Thyroid gland (tissue), 4 donors: ENCODE data around the gene ASAP2. TPM values are rescaled to one million over a fixed set of nuclear protein-coding genes. Genes with fewer than 3 reads are reported as not detected.

Experiments used
- DNase-seq, 2 donors: peaks; one replicate each; pipeline ENCODE4 v3.0.0-alpha.2; 2019
- H3K27ac ChIP-seq, 3 donors: fragments of 200-600 bp; sonication (generic); 1 replicate in 2 of 3; 2 replicates in 1 of 3; pipeline ENCODE4 v1.5.1; 2016 to 2019; ENCODE audit warnings: mild to moderate bottlenecking in 1 of 3, moderate library complexity in 1 of 3
- H3K27me3 ChIP-seq: fragments of 200-600 bp; sonication (generic); one replicate; pipeline ENCODE4 v1.5.1; 2019
- H3K36me3 ChIP-seq, 2 donors: fragments of 200-600 bp; sonication (generic); one replicate each; pipeline ENCODE4 v1.5.1; 2016 to 2019
- H3K4me1 ChIP-seq, 2 donors: fragments of 200-600 bp; sonication (generic); one replicate each; pipeline ENCODE4 v1.5.1; 2017 to 2019
- H3K4me3 ChIP-seq, 3 donors: fragments of 200-600 bp; sonication (generic); replicated peaks in 1 of 3; 1 replicate in 2 of 3; 2 replicates in 1 of 3; pipeline ENCODE4 v1.5.1; 2016; ENCODE audit warnings: mild to moderate bottlenecking in 1 of 3
- H3K9me3 ChIP-seq: fragments of 200-600 bp; sonication (generic); one replicate; pipeline ENCODE4 v1.5.1; 2017
- POLR2A ChIP-seq, 2 donors: fragments of 450-650 bp; IDR thresholded peaks; one replicate each; pipeline ENCODE4 v1.6.1; 2017; ENCODE audit warnings: antibody characterized with exemption in 2 of 2, mild to moderate bottlenecking in 2 of 2, moderate library complexity in 1 of 2
- WGBS, 2 donors: methylation state at CpG; one replicate each; pipeline ENCODE4 v1.1.5; 2017; 5-methylcytosine and 5-hydroxymethylcytosine counted together
- intact Hi-C: fragments of 100-400 bp; cut with DNase I; formaldehyde crosslinking; loops from one replicate; pipeline ENCODE4 v1.15.1; 2023
- total RNA-seq, 4 donors: library from RNA; depleted of rRNA; stranded (reverse); fragments of >200 nt; gene quantifications; one replicate each; pipeline ENCODE4 v1.2.3, GENCODE V29; 2016
- TF ChIP-seq, protein P1 (sequence below), 6 experiments: fragments of 200-600 bp in 3 of 6; fragments of 450-650 bp in 3 of 6; sonication (generic) in 3 of 6; IDR thresholded peaks; one replicate each; pipeline ENCODE4 v1.5.1; 2016 to 2019; ENCODE audit warnings: antibody characterized with exemption in 6 of 6, mild to moderate bottlenecking in 2 of 6, inconsistent platforms in 1 of 6, moderate library complexity in 1 of 6

ASAP2 gene
- total RNA-seq, 4 donors from 2014 or later: 40.3 to 55.3 (median 47.3) TPM

DNA sequence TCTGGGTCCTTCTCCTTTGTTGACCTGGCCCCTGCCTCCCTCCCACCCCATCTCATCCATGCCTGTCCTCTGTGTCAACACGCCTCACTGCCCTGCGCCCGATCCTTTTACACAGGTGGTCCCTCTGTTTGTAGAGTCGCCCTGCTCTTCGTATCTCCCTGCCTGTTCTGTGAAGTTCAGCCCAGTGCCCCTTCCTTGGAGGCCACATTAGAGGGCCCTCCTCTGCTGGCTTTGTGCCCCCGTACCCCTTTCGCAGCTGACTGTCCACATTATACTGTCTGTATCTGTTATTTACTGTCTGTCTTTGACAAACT, 25.5 kb downstream of the ASAP2 start:
- H3K4me1 ChIP-seq: peaks cover 65 to 95% of the 10 kb centered on the region in 2 donors
- H3K9me3 ChIP-seq: no peaks in the 10 kb centered on the region
- intact Hi-C loops: no loop called here
- DNase-seq: no peak
- 76 to 86% methylated on average over 7 of the region's 7 CpGs for WGBS, 2 donors
- TF ChIP-seq, protein P1, sequence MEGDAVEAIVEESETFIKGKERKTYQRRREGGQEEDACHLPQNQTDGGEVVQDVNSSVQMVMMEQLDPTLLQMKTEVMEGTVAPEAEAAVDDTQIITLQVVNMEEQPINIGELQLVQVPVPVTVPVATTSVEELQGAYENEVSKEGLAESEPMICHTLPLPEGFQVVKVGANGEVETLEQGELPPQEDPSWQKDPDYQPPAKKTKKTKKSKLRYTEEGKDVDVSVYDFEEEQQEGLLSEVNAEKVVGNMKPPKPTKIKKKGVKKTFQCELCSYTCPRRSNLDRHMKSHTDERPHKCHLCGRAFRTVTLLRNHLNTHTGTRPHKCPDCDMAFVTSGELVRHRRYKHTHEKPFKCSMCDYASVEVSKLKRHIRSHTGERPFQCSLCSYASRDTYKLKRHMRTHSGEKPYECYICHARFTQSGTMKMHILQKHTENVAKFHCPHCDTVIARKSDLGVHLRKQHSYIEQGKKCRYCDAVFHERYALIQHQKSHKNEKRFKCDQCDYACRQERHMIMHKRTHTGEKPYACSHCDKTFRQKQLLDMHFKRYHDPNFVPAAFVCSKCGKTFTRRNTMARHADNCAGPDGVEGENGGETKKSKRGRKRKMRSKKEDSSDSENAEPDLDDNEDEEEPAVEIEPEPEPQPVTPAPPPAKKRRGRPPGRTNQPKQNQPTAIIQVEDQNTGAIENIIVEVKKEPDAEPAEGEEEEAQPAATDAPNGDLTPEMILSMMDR (IDR thresholded peaks at IDR 0.05): no peak
- no peak for TF ChIP-seq POLR2A (IDR thresholded peaks at IDR 0.05)
- H3K27ac ChIP-seq: peak overlapping the region; percentile 38 to 57 (median 52)
- no peak overlapping the region for H3K4me3 ChIP-seq
- H3K27me3 ChIP-seq: no peaks in the 10 kb centered on the region
- H3K36me3 ChIP-seq: no peaks in the 10 kb centered on the region

DNA sequence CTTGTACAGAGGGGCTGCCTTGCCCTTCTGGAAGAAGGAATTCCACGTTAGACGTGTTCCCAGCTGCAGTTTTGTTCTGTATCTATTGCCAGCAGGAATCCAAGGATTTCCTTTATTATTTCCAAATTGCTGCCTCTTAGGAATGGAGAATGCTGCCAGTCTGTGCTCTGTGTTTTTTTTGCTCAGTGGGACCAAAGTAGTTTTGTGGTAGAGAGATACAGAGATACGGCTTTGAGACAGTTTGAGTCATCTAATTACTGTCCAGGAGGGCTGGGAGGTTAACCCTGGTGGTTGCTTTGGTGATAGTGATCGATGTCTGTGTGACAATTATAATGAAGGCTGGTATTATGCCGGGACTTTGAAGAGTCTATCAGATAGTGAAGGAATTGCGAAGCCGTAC, 26.3 kb downstream of the ASAP2 start:
- Histone ChIP-seq H3K9me3 (no peaks in the 10 kb centered on the region), H3K36me3 (no peaks in the 10 kb centered on the region), H3K27ac (peak overlapping the region; percentile 38 to 57 (median 52)), H3K27me3 (no peaks in the 10 kb centered on the region), H3K4me3 (no peak overlapping the region), H3K4me1 (peaks cover 72 to 96% of the 10 kb centered on the region in 2 donors)
- intact Hi-C loops: no loop called here
- no peak for DNase-seq
- TF ChIP-seq POLR2A (IDR thresholded peaks at IDR 0.05): no peak
- TF ChIP-seq, protein P1 (IDR thresholded peaks at IDR 0.05): no peak
- WGBS, 2 donors: 39 to 45% methylated on average over 7 of the region's 7 CpGs

DNA sequence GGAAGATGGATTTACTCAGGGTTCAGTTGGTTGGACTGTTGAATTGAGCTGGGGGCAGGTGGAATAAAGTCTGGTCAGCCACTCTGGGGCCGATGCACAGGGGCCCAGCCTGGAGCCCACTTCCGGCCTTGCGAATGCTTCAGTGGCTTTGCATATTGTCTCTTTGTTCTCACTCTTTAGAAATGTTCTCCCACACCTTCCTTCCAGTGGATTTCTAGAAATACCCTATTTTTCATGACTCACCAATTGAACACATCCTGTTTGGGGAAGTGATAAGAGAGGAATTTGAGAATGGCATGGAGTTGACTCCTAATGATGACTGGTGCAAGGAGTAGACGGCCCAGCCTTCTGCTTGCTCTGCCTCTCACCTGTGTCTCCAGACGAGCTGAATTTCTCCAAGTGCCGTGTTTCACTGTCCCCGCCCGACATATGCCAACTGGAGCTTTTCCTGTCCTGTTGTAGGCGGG, 28.1 kb downstream of the ASAP2 start:
- Histone ChIP-seq H3K27ac (peak overlapping the region; percentile 46 to 83 (median 81)), H3K4me3 (no peak overlapping the region), H3K9me3 (no peaks in the 10 kb centered on the region), H3K27me3 (no peaks in the 10 kb centered on the region), H3K4me1 (peaks cover 90 to 98% of the 10 kb centered on the region in 2 donors), H3K36me3 (no peaks in the 10 kb centered on the region)
- WGBS, 2 donors: 64 to 73% methylated on average over 8 to 9 of the region's 9 CpGs
- no peak for DNase-seq
- TF ChIP-seq POLR2A (IDR thresholded peaks at IDR 0.05): no peak
- TF ChIP-seq, protein P1 (IDR thresholded peaks at IDR 0.05): no peak
- intact Hi-C loops: no loop called here

DNA sequence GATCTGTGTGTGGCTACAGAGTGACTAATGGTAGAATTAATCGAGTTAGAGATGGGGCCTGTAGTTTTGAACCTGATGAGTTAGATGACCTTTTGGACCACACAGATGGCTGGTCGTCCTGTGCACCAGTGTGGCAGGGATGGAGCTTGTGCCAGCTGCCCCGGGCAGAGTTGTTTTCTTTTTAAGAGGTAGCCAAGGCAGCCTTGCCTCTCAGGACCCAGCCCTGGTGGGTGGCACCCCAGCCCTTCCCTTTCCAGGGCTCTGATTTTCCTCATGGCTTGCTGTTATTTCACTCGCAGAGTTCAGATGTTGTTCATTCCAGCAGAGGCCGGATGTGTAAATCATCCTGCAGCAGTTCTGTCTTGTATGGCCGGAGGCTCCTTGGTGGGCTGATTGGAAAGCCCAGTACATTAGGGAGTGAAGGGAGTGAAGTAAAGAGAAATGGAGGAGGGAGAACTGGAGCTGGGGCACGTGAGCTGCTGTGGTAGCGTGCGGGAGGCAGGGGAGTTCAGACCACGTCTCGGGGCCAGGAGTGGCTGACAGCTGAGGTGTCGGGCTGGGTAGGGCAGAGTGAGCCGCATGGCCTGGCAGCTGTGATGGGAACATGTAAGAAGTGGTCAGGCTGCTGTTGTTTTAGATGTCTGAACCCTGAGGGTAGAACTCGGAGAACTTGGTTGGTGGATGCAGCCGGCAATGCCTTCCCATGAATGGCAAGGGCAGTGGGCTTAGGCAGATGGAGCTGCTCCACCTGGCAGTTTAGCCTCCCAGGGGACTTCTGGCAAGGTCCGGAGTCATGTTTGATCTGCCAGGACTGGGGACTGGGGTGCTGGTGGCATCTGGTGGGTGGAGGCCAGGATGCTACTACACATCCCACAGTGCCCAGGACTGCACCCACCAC, 28.8 kb downstream of the ASAP2 start:
- Histone ChIP-seq H3K9me3 (no peaks in the 10 kb centered on the region), H3K27ac (peak overlapping the region; percentile 65 to 83 (median 81)), H3K36me3 (no peaks in the 10 kb centered on the region), H3K4me1 (peaks cover 90 to 96% of the 10 kb centered on the region in 2 donors), H3K4me3 (no peak overlapping the region), H3K27me3 (no peaks in the 10 kb centered on the region)
- TF ChIP-seq, protein P1 (IDR thresholded peaks at IDR 0.05): no peak
- TF ChIP-seq POLR2A (IDR thresholded peaks at IDR 0.05): no peak
- intact Hi-C loops: no loop called here
- DNase-seq: peak; percentile 21 to 41
- WGBS, 2 donors: 60 to 62% methylated on average over 13 to 15 of the region's 16 CpGs

DNA sequence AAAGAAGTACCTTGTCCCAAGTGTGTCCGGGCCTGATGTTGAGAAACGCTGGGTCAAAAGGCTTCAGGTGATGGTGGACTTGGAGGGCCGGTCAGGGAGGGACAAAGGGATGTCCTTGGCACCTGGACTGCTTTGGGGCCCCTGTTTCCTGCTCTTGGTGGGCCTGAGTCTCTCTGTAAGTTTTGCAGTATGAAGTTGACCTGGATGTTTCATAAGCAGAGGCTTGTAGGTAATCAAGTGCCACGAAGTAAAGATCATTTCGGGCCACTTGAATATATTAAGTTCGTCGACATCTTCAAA, 29.4 kb downstream of the ASAP2 start:
- intact Hi-C loops: no loop called here
- Histone ChIP-seq H3K27me3 (no peaks in the 10 kb centered on the region), H3K27ac (peak overlapping the region; percentile 65 to 83 (median 81)), H3K4me3 (no peak overlapping the region), H3K36me3 (no peaks in the 10 kb centered on the region), H3K9me3 (no peaks in the 10 kb centered on the region), H3K4me1 (peaks cover 84 to 94% of the 10 kb centered on the region in 2 donors)
- WGBS, 2 donors: 66 to 71% methylated on average over 7 of the region's 7 CpGs
- no peak for TF ChIP-seq POLR2A (IDR thresholded peaks at IDR 0.05)
- TF ChIP-seq, protein P1 (IDR thresholded peaks at IDR 0.05): no peak
- no peak for DNase-seq
